ENCODE measurements around the gene TBX5.

The TBX5 gene

GRCh38 chr12:114430306-114430705, 24.4 kb upstream of the TBX5 start:
- no peak for DNase-seq

GRCh38 chr12:114425031-114425626, 19.2 kb upstream of the TBX5 start:
- DNase-seq, result no peak

GRCh38 chr12:114420944-114421335, 15.0 kb upstream of the TBX5 start:
- DNase-seq, result no peak

- DNase-seq, result no peak
These were observed 14.4 kb upstream of the TBX5 start for GRCh38 chr12:114420182-114420943.

- no peak for DNase-seq
These were observed 10.1 kb upstream of the TBX5 start for GRCh38 chr12:114416028-114416427.

- DNase-seq, result no peak
These were observed 9.6 kb upstream of the TBX5 start for GRCh38 chr12:114415525-114415868.

GRCh38 chr12:114414866-114415524, 9.1 kb upstream of the TBX5 start:
- no peak for DNase-seq

GRCh38 chr12:114414031-114414865, 8.3 kb upstream of the TBX5 start:
- DNase-seq, result no peak

GRCh38 chr12:114412825-114413749, 7.1 kb upstream of the TBX5 start:
- DNase-seq, result no peak

GRCh38 chr12:114412307-114412706, 6.4 kb upstream of the TBX5 start:
- DNase-seq, result no peak

GRCh38 chr12:114411071-114411837, 5.3 kb upstream of the TBX5 start:
- DNase-seq, result no peak

GRCh38 chr12:114409852-114410600, 4.1 kb upstream of the TBX5 start:
- no peak for DNase-seq

GRCh38 chr12:114408886-114409851, 3.2 kb upstream of the TBX5 start:
- DNase-seq, result no peak

- DNase-seq, result no peak
These were observed 2.5 kb upstream of the TBX5 start for GRCh38 chr12:114408471-114408885.

GRCh38 chr12:114407842-114408411, 2.0 kb upstream of the TBX5 start:
- no peak for DNase-seq

GRCh38 chr12:114406984-114407841, 1.3 kb upstream of the TBX5 start:
- no peak for DNase-seq

GRCh38 chr12:114406316-114406983, 506 bp upstream of the TBX5 start:
- DNase-seq, result no peak
